GM12878 (cell line): Measurements from ENCODE around the gene GSS.

Experiments
- CHD2 ChIP-seq: IDR thresholded peaks from 2 replicates; pipeline ENCODE4 v1.6.1; 2011; ENCODE audit warnings: low read depth, low read length, improper control_type of control experiment, borderline replicate concordance
- NFYB ChIP-seq: IDR thresholded peaks from 2 replicates; pipeline ENCODE4 v1.6.1; 2011; ENCODE audit warnings: low read depth, mild to moderate bottlenecking, low read length, improper control_type of control experiment, moderate library complexity; ENCODE audit not compliant: insufficient read depth
- SIN3A ChIP-seq: IDR thresholded peaks from 2 replicates; pipeline ENCODE4 v1.6.1; 2012; ENCODE audit warnings: low read depth, low read length, improper control_type of control experiment
- SUZ12 ChIP-seq: fragments of 200-600 bp; sonication (generic); IDR thresholded peaks from one replicate; pipeline ENCODE4 v1.6.1; 2018; ENCODE audit warnings: antibody characterized with exemption, mild to moderate bottlenecking; ENCODE audit not compliant: unreplicated experiment

DNA sequence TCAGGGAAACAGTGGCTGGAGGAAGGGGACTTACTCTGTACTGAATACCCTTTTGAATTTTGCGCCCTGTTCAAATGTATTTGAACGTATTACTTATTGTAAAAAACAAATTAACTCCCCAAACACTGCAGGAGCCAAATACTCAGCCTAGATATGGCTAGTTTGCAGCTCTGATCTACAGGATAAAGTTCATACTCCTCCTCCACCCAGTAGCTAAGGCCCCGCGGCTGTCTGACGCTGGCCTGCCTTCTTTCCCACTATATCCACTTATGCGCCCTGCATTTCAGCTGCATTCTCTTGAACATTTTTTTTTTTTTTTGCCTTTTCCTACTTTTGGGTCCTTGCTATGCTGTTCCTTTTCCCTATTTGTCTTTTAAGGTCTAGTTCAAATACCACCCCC, 6.5 kb downstream of the GSS start:
- TF ChIP-seq CHD2 (no peak), SUZ12 (no peak), SIN3A (no peak), NFYB (no peak)
